Retinal pigment epithelial cell (primary cell): ENCODE measurements around the gene FBXW7.

Experiments
- DNase-seq: peaks from one replicate; pipeline ENCODE4 v3.0.0-alpha.2; 2010; ENCODE audit warnings: low read depth
- H3K4me3 ChIP-seq: 2 replicates; pipeline ENCODE4 v1.5.1; 2011; ENCODE audit warnings: mild to moderate bottlenecking, low read length, control low read depth, moderate library complexity
- CTCF ChIP-seq: conservative IDR thresholded peaks from 2 replicates; pipeline ENCODE4 v1.5.1; 2011; ENCODE audit warnings: low read depth, low read length, control low read depth, inconsistent platforms

The FBXW7 gene

GRCh38 chr4:152455311-152455710, 80.6 kb downstream of the FBXW7 start:
- no peak for DNase-seq
- H3K4me3 ChIP-seq = no peak overlapping the region
- no peak for TF ChIP-seq CTCF

- no peak overlapping the region for H3K4me3 ChIP-seq
- DNase-seq = no peak
- TF ChIP-seq CTCF = peak; percentile 61
Measured at GRCh38 chr4:152454398-152455011, 81.4 kb downstream of the FBXW7 start.

- DNase-seq = no peak
Measured at GRCh38 chr4:152451496-152451895, 84.4 kb downstream of the FBXW7 start.

GRCh38 chr4:152448854-152449253, 87.0 kb downstream of the FBXW7 start:
- no peak for DNase-seq
- no peak for TF ChIP-seq CTCF
- no peak overlapping the region for H3K4me3 ChIP-seq

More at GRCh38 chr4:152451496-152451895, 84.4 kb downstream of the FBXW7 start:
- no peak for TF ChIP-seq CTCF
- H3K4me3 ChIP-seq = no peak overlapping the region

- no peak for TF ChIP-seq CTCF
- no peak for DNase-seq
- no peak overlapping the region for H3K4me3 ChIP-seq
Measured at GRCh38 chr4:152448038-152448707, 87.7 kb downstream of the FBXW7 start.

- no peak for TF ChIP-seq CTCF
- H3K4me3 ChIP-seq = no peak overlapping the region
- DNase-seq = no peak
Measured at GRCh38 chr4:152443859-152444258, 92.0 kb downstream of the FBXW7 start.

GRCh38 chr4:152437561-152437960, 98.3 kb downstream of the FBXW7 start:
- DNase-seq = no peak
- H3K4me3 ChIP-seq = no peak overlapping the region
- no peak for TF ChIP-seq CTCF
